SU-DHL-6 (cell line): ENCODE data around the gene BLNK.

ENCODE experiments used
- H2AFZ ChIP-seq: fragments of 200-600 bp; sonication (generic); 2 replicates; pipeline ENCODE4 v1.6.1; 2014; ENCODE audit warnings: low read depth, mild to moderate bottlenecking, moderate library complexity, mixed read lengths, antibody characterized with exemption, low read length; ENCODE audit not compliant: severe bottlenecking
- H3F3A ChIP-seq: fragments of 200-600 bp; shearing (Covaris generic); 2 replicates; pipeline ENCODE4 v1.6.0; 2016; ENCODE audit warnings: antibody characterized with exemption, mild to moderate bottlenecking; ENCODE audit not compliant: insufficient read depth
- H3K27ac ChIP-seq: fragments of 200-600 bp; sonication (generic); 2 replicates; pipeline ENCODE4 v1.5.1; 2016; ENCODE audit warnings: low read depth, mild to moderate bottlenecking, low read length, moderate library complexity, mixed read lengths
- H3K27me3 ChIP-seq: fragments of 200-600 bp; sonication (generic), shearing (Covaris generic); 2 replicates; pipeline ENCODE4 v1.6.0; 2014; ENCODE audit warnings: mild to moderate bottlenecking, low read length
- H3K36me3 ChIP-seq: fragments of 200-600 bp; sonication (generic); 2 replicates; pipeline ENCODE4 v1.6.1; 2014; ENCODE audit warnings: mild to moderate bottlenecking, low read length, mixed read lengths
- H3K4me2 ChIP-seq: fragments of 300-600, 200-600 bp; shearing (Covaris generic), sonication (generic); 2 replicates; pipeline ENCODE4 v1.6.0; 2014; ENCODE audit warnings: low read length, low read depth, mild to moderate bottlenecking; ENCODE audit not compliant: poor library complexity, severe bottlenecking
- H3K4me3 ChIP-seq: fragments of 200-600 bp; sonication (generic); 2 replicates; pipeline ENCODE4 v1.5.1; 2014; ENCODE audit warnings: antibody characterized with exemption, low read length, mild to moderate bottlenecking, mixed read lengths; ENCODE audit not compliant: insufficient read depth, poor library complexity, severe bottlenecking
- H3K79me2 ChIP-seq: fragments of 200-600 bp; sonication (generic); 2 replicates; pipeline ENCODE4 v1.6.1; 2014; ENCODE audit warnings: mild to moderate bottlenecking, low read length, moderate library complexity; ENCODE audit not compliant: insufficient read depth
- H3K9ac ChIP-seq: fragments of 200-600 bp; sonication (generic); 2 replicates; pipeline ENCODE4 v1.7.0; 2014; ENCODE audit warnings: mild to moderate bottlenecking, low read length
- H3K9me2 ChIP-seq: fragments of 200-600 bp; sonication (generic); replicated peaks from 2 replicates; pipeline ENCODE4 v1.6.1; 2014; ENCODE audit warnings: low read length; ENCODE audit not compliant: insufficient read depth
- H3K9me3 ChIP-seq: fragments of 200-600 bp; sonication (generic); 2 replicates; pipeline ENCODE4 v1.6.1; 2014; ENCODE audit warnings: low read length, mixed read lengths; ENCODE audit not compliant: insufficient read depth
- H4K20me1 ChIP-seq: fragments of 200-600 bp; sonication (generic); 2 replicates; pipeline ENCODE4 v1.6.1; 2014; ENCODE audit warnings: low read depth, mild to moderate bottlenecking, antibody characterized with exemption, low read length, moderate library complexity, mixed read lengths
- EZH2phosphoT487 ChIP-seq: fragments of 200-600 bp; sonication (generic), shearing (Covaris generic); conservative IDR thresholded peaks from 2 replicates; pipeline ENCODE4 v1.6.1; 2018; ENCODE audit warnings: mild to moderate bottlenecking, antibody characterized with exemption, low read length, moderate library complexity, mixed read lengths
- TF ChIP-seq, protein P1 (sequence below): fragments of 200-600 bp; sonication (generic); IDR thresholded peaks from one replicate; pipeline ENCODE4 v1.5.1; 2017; ENCODE audit warnings: antibody characterized with exemption, mild to moderate bottlenecking, low read length, moderate library complexity; ENCODE audit not compliant: insufficient read depth, poor library complexity, severe bottlenecking

BLNK gene

GRCh38 chr10:96217711-96218110 lies 53.7 kb downstream of the BLNK start:
- H3K9me3 ChIP-seq, result no peaks in the 10 kb centered on the region
- no peak overlapping the region for H3K9ac ChIP-seq
- no peaks in the 10 kb centered on the region for H3K79me2 ChIP-seq
- no peaks in the 10 kb centered on the region for H3K9me2 ChIP-seq
- no peaks in the 10 kb centered on the region for H3K27me3 ChIP-seq
- H3F3A ChIP-seq, result no peaks in the 10 kb centered on the region
- no peak overlapping the region for H3K4me2 ChIP-seq
- no peak overlapping the region for H2AFZ ChIP-seq
- TF ChIP-seq EZH2phosphoT487, result no peak
- no peaks in the 10 kb centered on the region for H4K20me1 ChIP-seq
- peaks cover 38% of the 10 kb centered on the region; the same call in 1 of the 2 replicates for H3K36me3 ChIP-seq
- no peak overlapping the region for H3K4me3 ChIP-seq
- H3K27ac ChIP-seq, result no peak overlapping the region

- no peaks in the 10 kb centered on the region for H3K27me3 ChIP-seq
- no peaks in the 10 kb centered on the region for H3F3A ChIP-seq
- H3K79me2 ChIP-seq, result no peaks in the 10 kb centered on the region
- H3K9me2 ChIP-seq, result no peaks in the 10 kb centered on the region
- no peaks in the 10 kb centered on the region for H3K9me3 ChIP-seq
- H3K9ac ChIP-seq, result no peak overlapping the region
- no peak overlapping the region for H3K4me3 ChIP-seq
- no peak overlapping the region for H3K27ac ChIP-seq
- no peak overlapping the region for H2AFZ ChIP-seq
- H3K4me2 ChIP-seq, result no peak overlapping the region
- no peaks in the 10 kb centered on the region for H4K20me1 ChIP-seq
- TF ChIP-seq, protein P1, sequence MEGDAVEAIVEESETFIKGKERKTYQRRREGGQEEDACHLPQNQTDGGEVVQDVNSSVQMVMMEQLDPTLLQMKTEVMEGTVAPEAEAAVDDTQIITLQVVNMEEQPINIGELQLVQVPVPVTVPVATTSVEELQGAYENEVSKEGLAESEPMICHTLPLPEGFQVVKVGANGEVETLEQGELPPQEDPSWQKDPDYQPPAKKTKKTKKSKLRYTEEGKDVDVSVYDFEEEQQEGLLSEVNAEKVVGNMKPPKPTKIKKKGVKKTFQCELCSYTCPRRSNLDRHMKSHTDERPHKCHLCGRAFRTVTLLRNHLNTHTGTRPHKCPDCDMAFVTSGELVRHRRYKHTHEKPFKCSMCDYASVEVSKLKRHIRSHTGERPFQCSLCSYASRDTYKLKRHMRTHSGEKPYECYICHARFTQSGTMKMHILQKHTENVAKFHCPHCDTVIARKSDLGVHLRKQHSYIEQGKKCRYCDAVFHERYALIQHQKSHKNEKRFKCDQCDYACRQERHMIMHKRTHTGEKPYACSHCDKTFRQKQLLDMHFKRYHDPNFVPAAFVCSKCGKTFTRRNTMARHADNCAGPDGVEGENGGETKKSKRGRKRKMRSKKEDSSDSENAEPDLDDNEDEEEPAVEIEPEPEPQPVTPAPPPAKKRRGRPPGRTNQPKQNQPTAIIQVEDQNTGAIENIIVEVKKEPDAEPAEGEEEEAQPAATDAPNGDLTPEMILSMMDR, result no peak
- no peak for TF ChIP-seq EZH2phosphoT487
- peaks cover 38% of the 10 kb centered on the region; the same call in 1 of the 2 replicates for H3K36me3 ChIP-seq
Measured at GRCh38 chr10:96216775-96217174, 54.6 kb downstream of the BLNK start.

- Histone ChIP-seq H3K9me2 (no peaks in the 10 kb centered on the region), H3K4me2 (no peak overlapping the region), H3K27me3 (no peaks in the 10 kb centered on the region), H2AFZ (no peak overlapping the region), H3K36me3 (peaks cover 36% of the 10 kb centered on the region; the same call in 1 of the 2 replicates), H4K20me1 (no peaks in the 10 kb centered on the region), H3K27ac (no peak overlapping the region), H3F3A (no peaks in the 10 kb centered on the region), H3K9ac (no peak overlapping the region), H3K9me3 (no peaks in the 10 kb centered on the region), H3K79me2 (no peaks in the 10 kb centered on the region), H3K4me3 (no peak overlapping the region)
- TF ChIP-seq, protein P1, result no peak
- TF ChIP-seq EZH2phosphoT487, result no peak
Measured at GRCh38 chr10:96212911-96213310, 58.5 kb downstream of the BLNK start.

DNA sequence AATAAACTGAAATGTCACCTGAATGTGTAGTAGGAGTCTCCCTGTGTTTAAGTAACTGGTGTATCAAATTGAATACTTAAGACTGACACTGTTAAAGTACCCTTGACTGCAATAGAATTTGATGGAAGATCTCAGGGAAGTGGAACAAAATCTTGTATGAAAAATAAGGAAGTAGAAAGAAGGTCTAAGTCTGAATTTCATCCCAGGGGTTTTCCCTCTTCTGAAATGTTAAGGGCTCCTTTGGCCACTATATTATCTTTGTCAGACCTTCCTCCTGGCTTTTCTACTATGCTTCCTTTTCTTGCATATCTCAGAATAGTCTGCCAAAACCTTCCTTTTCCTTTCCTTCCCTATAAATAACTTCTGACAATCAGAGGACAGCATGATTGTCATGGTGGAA lies 59.6 kb downstream of the BLNK start:
- no peaks in the 10 kb centered on the region for H4K20me1 ChIP-seq
- no peak overlapping the region for H3K27ac ChIP-seq
- H2AFZ ChIP-seq, result no peak overlapping the region

More for the DNA sequence above, 59.6 kb downstream of the BLNK start:
- Histone ChIP-seq H3K79me2 (no peaks in the 10 kb centered on the region), H3K4me2 (no peak overlapping the region), H3K9ac (no peak overlapping the region), H3K9me3 (no peaks in the 10 kb centered on the region), H3K9me2 (no peaks in the 10 kb centered on the region), H3F3A (no peaks in the 10 kb centered on the region), H3K27me3 (no peaks in the 10 kb centered on the region), H3K36me3 (peaks cover 34% of the 10 kb centered on the region; the same call in 1 of the 2 replicates), H3K4me3 (no peak overlapping the region)
- TF ChIP-seq, protein P1, result no peak
- no peak for TF ChIP-seq EZH2phosphoT487
